PC-9 (cell line): ENCODE data around the gene MTR.

Experiments used
- EZH2 ChIP-seq: fragments of 200-600 bp; sonication (generic); IDR thresholded peaks from 2 replicates; pipeline ENCODE4 v1.8.0; 2017; ENCODE audit warnings: antibody characterized with exemption, low read depth
- TF ChIP-seq, protein P1 (sequence below): fragments of 200-600 bp; sonication (generic); conservative IDR thresholded peaks from 2 replicates; pipeline ENCODE4 v1.6.1; 2017; ENCODE audit warnings: mixed run types, antibody characterized with exemption, mild to moderate bottlenecking, moderate library complexity

- TF ChIP-seq, protein P1, sequence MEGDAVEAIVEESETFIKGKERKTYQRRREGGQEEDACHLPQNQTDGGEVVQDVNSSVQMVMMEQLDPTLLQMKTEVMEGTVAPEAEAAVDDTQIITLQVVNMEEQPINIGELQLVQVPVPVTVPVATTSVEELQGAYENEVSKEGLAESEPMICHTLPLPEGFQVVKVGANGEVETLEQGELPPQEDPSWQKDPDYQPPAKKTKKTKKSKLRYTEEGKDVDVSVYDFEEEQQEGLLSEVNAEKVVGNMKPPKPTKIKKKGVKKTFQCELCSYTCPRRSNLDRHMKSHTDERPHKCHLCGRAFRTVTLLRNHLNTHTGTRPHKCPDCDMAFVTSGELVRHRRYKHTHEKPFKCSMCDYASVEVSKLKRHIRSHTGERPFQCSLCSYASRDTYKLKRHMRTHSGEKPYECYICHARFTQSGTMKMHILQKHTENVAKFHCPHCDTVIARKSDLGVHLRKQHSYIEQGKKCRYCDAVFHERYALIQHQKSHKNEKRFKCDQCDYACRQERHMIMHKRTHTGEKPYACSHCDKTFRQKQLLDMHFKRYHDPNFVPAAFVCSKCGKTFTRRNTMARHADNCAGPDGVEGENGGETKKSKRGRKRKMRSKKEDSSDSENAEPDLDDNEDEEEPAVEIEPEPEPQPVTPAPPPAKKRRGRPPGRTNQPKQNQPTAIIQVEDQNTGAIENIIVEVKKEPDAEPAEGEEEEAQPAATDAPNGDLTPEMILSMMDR: peak; percentile 97
- TF ChIP-seq EZH2: no peak
Observed at GRCh38 chr1:236868625-236869467, 73.8 kb downstream of the MTR start.
